Fibroblast of pulmonary artery (primary cell): ENCODE data around the gene SAC3D1.
"Not testable (repeated sequence)": the region's sequence is repeated elsewhere in the genome, so short reads cannot be mapped to it uniquely, and the experiment has no call there.

ENCODE experiments used
- DNase-seq: peaks from one replicate; pipeline ENCODE4 v3.0.0-alpha.2; 2010; ENCODE audit warnings: low read depth
- H3K4me3 ChIP-seq: replicated peaks from 2 replicates; pipeline ENCODE4 v1.5.1; 2011; ENCODE audit warnings: low read depth, mild to moderate bottlenecking, control low read depth, low read length, moderate library complexity
- TF ChIP-seq, protein P1 (sequence below): IDR thresholded peaks from 2 replicates; pipeline ENCODE4 v1.5.1; 2011; ENCODE audit warnings: mild to moderate bottlenecking, control low read depth, low read length, inconsistent platforms; ENCODE audit errors: missing control alignments

Gene SAC3D1

DNA sequence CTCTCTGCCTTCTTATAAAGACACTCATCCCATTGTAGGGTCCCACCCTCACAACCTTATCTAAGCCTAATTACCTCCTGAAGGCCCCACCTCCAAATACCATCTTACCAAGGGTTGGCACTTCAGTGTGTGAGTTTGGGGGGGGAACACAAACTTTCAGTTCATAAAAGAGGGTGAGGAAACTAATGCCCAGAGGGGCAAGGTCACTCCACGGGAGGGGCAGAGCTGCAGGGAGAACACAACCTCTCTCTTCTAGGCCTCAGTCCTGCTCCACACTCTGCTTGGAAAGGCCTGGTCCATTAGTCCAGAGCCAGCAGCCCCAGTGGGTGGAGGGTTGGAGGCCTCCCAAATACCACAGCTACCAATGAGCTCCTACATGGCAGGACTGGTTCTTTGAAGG, 41.5 kb upstream of the SAC3D1 start:
- TF ChIP-seq, protein P1, sequence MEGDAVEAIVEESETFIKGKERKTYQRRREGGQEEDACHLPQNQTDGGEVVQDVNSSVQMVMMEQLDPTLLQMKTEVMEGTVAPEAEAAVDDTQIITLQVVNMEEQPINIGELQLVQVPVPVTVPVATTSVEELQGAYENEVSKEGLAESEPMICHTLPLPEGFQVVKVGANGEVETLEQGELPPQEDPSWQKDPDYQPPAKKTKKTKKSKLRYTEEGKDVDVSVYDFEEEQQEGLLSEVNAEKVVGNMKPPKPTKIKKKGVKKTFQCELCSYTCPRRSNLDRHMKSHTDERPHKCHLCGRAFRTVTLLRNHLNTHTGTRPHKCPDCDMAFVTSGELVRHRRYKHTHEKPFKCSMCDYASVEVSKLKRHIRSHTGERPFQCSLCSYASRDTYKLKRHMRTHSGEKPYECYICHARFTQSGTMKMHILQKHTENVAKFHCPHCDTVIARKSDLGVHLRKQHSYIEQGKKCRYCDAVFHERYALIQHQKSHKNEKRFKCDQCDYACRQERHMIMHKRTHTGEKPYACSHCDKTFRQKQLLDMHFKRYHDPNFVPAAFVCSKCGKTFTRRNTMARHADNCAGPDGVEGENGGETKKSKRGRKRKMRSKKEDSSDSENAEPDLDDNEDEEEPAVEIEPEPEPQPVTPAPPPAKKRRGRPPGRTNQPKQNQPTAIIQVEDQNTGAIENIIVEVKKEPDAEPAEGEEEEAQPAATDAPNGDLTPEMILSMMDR, result no peak
- no peak overlapping the region for H3K4me3 ChIP-seq
- no peak for DNase-seq

DNA sequence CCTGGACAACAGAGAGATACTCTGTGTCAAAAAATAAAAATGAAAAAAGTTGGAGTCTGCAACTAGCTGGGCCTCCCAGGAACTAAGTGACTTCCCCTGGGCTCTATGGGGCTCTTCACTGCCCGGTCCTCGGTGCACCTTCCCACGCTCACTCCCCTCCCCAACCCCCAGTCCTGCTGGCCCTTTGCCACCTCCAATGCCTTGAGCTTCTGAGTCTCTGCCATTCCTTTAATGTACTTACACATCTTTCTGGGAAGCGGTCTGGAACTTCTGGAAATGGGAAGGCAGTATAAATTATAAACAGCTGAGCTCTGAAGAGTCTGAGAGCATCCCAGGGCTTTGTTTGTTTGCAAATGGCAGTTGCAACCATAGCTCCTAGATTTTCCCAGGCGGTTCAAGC, 38.3 kb upstream of the SAC3D1 start:
- DNase-seq, result no peak
- no peak overlapping the region for H3K4me3 ChIP-seq
- TF ChIP-seq, protein P1, result no peak

DNA sequence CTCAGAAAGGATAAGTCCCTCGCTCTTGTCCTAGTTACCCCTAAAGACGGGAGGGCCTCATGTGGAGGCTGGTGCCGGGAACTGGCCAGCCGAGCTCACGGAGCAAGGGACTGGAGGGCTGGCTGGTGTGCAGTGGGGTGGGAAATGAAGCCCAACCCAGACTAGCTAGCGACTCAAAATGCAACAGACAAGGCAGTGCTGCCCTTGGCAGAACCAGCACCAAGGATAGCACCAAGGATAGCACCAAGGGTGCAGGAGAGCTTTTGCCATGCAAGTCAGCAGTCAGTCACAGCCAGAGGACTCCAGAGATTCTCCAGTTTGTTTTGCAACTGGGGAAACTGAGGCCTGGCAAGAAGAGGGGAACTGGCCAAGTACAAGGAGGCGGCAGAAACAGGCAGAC, 37.7 kb upstream of the SAC3D1 start:
- DNase-seq, result peak; percentile 63
- TF ChIP-seq, protein P1, result no peak
- no peak overlapping the region for H3K4me3 ChIP-seq

DNA sequence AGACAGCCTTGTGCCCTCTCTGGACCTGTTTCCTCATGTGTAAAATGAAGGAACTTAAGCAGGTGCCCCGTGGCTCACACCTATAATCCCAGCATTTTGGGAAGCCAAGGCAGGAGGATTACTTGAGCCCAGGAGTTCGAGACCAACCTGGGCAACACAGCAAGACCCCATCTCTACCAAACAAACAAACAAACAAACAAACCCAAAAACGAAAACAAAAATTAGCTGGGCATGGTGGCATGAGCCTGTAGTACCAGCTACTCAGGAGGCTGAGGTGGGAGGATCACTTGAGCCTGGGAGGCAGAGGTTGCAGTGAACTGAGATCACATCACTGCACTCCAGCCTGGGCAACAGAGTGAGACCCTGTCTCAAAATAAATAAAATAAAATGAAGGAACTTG, 37.0 kb upstream of the SAC3D1 start:
- DNase-seq, H3K4me3 ChIP-seq: not testable (repeated sequence)

DNA sequence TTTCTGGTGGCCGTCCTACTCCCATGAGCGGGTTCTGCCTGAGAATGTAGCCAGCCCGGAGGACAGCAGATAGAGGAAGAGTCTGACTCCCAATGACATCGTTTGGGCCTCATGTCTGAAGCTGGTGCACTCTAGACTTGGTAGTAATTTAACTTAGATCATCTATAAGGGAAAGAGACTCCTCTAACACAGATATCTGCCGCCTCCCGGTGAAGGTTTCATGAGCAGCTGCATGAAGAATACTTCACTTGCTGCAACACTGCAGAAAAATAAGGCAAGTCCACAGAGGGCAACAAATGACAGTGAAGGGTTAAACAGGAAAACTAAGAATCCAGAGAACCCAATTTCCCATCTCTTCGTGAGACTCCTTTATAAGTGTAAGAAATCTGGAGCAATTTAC, 33.0 kb upstream of the SAC3D1 start:
- DNase-seq, result no peak
- TF ChIP-seq, protein P1, result no peak
- no peak overlapping the region for H3K4me3 ChIP-seq

DNA sequence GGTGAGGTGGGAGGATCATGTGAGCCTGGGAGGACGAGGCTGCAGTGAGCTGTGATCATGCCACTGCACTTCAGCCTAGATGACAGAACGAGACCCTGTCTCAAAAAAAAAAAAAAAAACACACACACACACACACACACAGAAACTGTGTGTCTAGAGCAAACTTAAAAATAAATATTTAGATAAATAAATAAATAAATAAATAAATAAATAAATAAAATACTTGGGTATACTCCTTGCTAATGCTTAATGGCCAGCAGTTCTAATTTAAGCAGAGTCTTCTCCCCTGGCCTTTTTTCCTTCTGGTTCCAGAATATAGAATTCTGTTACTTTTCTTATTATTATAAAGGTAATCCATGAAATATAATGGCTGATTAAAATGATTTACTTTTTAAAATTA, 32.1 kb upstream of the SAC3D1 start:
- no peak for DNase-seq
- TF ChIP-seq, protein P1, result no peak
- no peak overlapping the region for H3K4me3 ChIP-seq

DNA sequence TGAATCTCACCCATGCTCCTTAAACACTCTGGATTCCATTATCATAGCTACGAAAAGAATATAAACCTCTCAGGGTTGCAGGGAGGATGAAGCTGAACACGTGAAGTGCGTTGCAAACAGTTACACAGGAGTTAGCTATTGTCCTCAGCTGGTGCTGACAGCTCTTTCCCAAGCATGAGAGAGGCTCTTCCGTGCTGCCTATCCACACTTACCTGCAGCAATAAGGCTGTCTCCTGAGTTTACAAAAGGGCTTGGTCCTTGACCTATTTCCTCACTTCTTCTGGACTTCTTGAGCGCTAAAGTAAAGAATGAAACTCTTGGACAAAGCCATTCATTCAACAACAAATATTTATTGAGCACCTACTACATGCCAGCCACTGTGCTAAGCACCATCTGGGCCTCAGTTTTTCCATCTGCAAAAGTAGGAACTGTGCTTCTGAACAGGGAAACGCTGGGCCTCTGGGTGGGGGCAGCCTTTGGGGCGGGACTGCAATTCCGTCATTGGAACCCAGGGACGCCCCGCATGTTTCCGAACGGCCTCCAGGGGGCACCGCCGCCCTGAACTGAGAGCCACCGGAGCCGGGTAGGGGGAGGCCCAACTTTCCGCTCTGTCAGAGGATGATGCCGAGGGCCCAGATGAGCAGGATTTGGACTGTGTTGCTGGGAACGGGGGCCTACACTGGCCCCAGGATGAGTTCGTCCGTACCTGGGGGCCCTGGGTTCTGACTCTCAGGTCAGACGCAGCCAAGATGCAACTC, 27.7 kb upstream of the SAC3D1 start:
- DNase-seq, result peak; percentile 89
- H3K4me3 ChIP-seq, result peak overlapping the region; percentile 84
- TF ChIP-seq, protein P1, result peak; percentile 63
